GM21526 (cell line): ENCODE results near the gene RAB11FIP2.
"Not testable (repeated sequence)": the region's sequence is repeated elsewhere in the genome, so short reads cannot be mapped to it uniquely, and the experiment has no call there.

ENCODE experiments used
- ATAC-seq: cut with Tn5 transposase; IDR thresholded peaks from one replicate; pipeline ENCODE4 v1.9.1; 2021; ENCODE audit warnings: moderate library complexity; ENCODE audit not compliant: unreplicated experiment, low FRiP score

RAB11FIP2 gene

GRCh38 chr10:118046395-118047156 lies at the start of gene RAB11FIP2:
Gene RAB11FIP2 (minus strand): TSS chr10:118046941. CDS start chr10:118046163, 778 bp downstream.
- peak; percentile 95 for ATAC-seq

GRCh38 chr10:118096022-118096421 lies 49.3 kb upstream of the RAB11FIP2 start:
- no peak for ATAC-seq

GRCh38 chr10:118092209-118092608 lies 45.5 kb upstream of the RAB11FIP2 start:
- no peak for ATAC-seq

- ATAC-seq = no peak
These were observed 34.1 kb upstream of the RAB11FIP2 start for GRCh38 chr10:118080817-118081216.

- ATAC-seq = no peak
These were observed 30.0 kb upstream of the RAB11FIP2 start for GRCh38 chr10:118076705-118077104.

- ATAC-seq = no peak
These were observed 26.1 kb upstream of the RAB11FIP2 start for GRCh38 chr10:118072840-118073239.

- not testable (repeated sequence) for ATAC-seq
These were observed 20.6 kb upstream of the RAB11FIP2 start for GRCh38 chr10:118067389-118067788.

- no peak for ATAC-seq
These were observed 16.1 kb upstream of the RAB11FIP2 start for GRCh38 chr10:118062798-118063238.

- ATAC-seq = no peak
These were observed 11.6 kb upstream of the RAB11FIP2 start for GRCh38 chr10:118058371-118058770.

GRCh38 chr10:118057361-118057760 lies 10.6 kb upstream of the RAB11FIP2 start:
- no peak for ATAC-seq

GRCh38 chr10:118054383-118054782 lies 7.6 kb upstream of the RAB11FIP2 start:
- no peak for ATAC-seq

- no peak for ATAC-seq
These were observed 6.1 kb upstream of the RAB11FIP2 start for GRCh38 chr10:118052816-118053215.

GRCh38 chr10:118047880-118048279 lies 1.1 kb upstream of the RAB11FIP2 start:
- no peak for ATAC-seq

- ATAC-seq = peak; percentile 20
These were observed 497 bp upstream of the RAB11FIP2 start for GRCh38 chr10:118047157-118047719.

- ATAC-seq = peak; percentile 21
These were observed 825 bp downstream of the RAB11FIP2 start for GRCh38 chr10:118045837-118046394.

- ATAC-seq = no peak
These were observed 1.4 kb downstream of the RAB11FIP2 start for GRCh38 chr10:118045158-118045836.

GRCh38 chr10:118042827-118043242 lies 3.9 kb downstream of the RAB11FIP2 start:
- ATAC-seq = no peak

GRCh38 chr10:118042336-118042735 lies 4.4 kb downstream of the RAB11FIP2 start:
- ATAC-seq = no peak

- ATAC-seq = no peak
These were observed 5.4 kb downstream of the RAB11FIP2 start for GRCh38 chr10:118041316-118041715.

GRCh38 chr10:118036281-118036875 lies 10.4 kb downstream of the RAB11FIP2 start:
- no peak for ATAC-seq
